Brain pericyte (primary cell): ENCODE data around the gene FCN1.
"Not testable (repeated sequence)": the region's sequence is repeated elsewhere in the genome, so short reads cannot be mapped to it uniquely, and the experiment has no call there.

Experiments
- DNase-seq: peaks from one replicate; pipeline ENCODE4 v3.0.0-alpha.2; 2012; ENCODE audit warnings: low read depth, low spot score

FCN1 gene

DNA sequence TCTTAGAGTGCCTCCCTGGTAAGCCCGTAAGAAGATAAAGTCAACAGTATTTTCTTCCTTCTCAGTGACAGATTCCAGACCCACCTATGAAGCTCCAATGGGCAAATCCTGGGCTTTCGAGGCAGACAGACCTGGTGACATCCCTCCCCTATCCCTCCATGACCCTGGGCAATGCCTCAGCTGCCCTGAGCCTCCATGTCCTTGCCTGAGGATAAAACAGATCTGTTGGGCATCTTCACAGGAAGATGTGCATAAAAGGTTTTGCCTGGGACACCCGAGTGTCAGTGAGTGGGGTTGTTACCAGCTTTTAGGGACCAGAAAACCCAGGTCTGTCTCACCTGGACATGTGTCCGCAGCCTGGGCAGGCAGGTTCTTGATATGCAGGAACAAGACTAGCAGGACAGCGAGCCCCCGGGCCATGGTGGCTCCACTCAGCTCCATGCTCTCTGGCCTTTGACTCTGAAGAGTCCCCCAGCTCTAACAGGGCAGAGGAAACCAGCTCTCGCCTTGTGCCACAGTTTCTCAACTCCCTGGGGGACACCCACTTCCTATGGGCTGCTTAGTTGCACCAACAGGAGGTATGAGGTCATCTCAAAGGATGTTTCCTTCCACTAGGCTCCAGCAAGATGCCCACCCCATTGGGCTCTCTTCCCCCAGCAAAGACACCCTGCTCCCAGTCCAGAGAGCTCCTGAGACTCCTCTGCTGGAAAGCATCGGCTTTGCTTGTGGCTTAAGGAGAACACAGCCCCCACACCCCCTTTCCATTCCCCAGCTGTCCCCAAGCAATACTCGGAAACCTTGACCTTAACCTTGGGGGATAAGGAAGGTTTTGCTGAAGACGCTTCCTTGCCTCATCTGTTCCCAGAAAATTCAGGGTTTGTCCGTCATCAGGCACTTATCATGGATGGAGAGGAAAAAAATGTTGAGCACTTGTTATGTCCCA is at the start of gene FCN1:
Gene FCN1, minus strand, starts transcription at position 482 of the 943 bp plus-strand sequence. Its CDS starts 41 bp downstream, at position 441.
- DNase-seq = no peak

DNA sequence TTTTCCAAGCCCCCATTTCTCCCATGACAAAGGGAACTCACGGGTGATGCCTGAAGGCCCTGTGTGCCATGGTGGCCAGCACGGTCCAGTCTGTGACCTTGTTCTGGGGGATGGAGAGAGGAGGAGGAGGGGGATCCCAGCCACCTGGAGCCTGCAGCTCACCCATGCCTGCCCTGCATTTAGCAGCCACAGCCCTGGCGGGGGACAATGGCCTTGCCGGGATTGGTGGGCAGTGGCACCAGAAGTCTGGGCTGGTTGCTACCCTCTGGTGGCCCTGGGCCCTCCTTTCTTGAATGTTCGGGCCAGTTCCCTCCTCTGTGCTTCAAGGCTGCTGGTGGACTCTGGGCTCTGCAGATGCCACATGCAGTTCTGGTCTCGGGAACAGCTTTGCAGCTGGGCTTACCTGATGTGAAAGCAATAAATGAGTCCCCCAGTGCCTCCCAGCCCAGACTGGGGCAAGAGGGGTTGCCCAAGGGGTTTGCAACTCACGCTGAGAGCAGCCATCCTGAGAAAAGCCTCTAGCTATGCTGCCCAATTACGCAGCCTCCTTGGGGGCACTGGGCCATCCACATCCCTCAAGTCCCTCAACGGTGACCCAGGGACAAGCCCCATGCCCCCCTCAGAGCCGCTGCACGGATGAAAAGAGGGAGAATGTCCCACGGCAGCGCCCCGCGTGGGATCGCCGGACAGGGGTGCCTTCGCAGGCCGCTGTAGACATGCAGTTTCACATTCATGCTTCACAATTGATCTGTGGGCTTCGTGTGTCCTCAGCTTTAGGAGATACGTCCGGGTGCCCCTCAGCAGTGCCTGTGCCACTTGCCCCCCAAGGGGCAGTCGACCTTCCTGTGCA is 49.2 kb upstream of the FCN1 start:
- DNase-seq = no peak

DNA sequence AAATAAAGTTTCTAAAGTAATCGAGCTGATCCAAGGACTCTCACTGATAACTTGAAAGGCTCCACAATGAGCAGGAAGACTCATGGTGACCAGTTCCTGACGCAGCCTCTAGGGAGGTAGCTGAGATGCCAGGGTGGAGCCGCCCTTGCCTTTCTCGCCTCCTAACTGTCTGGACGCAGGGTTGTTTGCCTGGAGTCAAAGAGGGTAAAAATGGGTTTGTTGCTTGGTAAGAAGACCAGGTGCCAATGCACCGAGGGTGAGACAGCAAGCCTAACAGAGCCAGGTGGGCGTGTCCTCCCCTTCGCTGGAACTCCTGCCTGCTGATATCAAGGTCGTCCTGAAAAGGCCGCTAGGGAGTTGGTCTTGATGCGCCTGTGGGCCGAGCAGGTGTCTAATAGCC is 48.6 kb upstream of the FCN1 start:
- no peak for DNase-seq

DNA sequence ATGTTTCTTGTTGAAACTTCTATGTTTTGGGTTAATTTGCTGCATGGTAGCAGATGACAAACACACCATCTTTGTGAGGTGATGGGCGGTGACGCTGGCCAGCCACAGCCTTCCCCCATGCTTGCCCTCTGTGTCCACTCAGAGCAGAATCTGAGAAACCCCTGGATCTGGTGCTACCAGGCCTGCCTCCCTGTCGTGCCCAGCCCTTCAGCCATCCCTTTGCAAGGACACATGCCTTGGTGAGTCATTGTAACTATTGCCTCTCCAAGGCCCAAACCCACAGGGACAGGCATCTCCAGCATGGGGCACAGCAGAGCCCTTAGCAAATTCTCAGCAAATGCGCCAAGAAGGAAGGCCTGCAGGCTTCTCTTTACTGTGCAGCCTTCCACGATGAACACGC is 48.1 kb upstream of the FCN1 start:
- DNase-seq = no peak

DNA sequence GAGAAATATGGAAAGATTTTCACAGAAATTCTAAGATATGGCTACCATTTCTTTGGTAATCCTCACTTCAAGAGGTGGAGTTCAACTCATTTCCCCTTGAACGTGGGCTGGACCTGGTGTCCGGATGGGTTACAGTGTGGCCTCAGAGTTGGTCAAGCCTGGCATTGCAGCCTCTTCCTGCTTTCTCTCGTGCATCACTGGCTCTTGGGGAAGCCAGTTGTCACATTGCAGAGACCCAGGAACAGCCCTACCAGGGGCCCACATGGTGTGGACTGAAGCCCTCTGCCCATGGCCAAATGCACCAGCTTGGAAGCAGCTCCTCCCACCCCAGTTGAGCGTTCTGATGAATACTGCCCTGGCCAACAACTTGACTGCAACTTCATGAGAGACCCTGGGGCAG is 47.7 kb upstream of the FCN1 start:
- no peak for DNase-seq

DNA sequence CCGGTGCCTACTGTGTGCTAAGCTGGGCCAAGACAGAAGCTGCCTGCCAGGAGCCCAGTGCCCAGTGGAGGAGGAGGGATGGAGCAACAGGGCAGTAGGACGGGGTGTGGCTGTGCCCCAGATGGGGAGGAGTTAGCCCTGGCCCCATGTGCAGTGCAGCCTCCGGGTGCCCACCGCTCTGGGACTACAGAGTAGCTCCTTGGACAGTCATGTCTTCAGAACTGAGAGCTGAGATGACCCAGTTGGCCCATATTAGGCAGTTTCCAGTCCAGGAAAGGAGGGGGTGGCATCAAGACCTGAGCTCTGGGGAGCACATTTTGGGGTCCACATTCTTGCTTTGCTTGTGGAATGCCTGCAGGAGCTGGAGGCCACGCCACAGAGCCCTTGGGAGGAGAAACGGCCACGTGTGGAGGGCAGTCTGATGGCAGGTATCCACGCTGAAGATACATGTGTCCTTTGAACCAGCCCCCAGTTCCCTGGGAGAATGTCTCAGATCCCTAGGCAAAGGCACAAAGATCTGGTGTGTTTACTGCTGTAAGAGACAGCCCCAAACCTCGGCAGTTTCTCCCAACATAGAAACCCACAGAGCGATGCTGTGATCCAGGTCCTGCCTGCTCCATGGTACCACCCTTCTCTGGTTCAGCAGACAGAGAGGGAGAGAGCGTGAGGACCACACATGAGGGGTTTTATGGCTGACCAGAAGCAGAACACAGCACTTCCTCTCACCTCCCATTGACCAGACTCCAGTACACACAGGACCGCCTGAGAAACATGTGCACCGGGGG is 46.8 kb upstream of the FCN1 start:
- no peak for DNase-seq

DNA sequence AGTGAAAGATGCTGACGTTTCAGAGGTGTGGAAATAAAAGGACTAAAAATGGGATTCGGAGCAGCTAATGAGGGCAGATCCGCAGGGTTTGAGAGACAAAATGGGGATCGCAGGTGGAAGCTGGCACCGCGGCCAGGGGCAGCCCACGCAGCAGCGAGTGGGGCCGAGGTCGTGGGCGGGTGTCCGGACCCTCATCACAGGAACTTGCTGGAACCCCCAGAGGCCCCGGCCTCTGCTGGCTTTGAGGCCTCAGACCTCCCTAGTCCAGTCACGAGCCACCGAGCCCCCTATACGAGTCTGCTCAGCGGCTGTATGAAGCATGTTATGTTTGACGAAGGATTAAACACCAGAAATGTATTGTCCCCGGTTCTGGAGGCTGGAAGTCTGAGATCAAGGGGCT is 45.8 kb upstream of the FCN1 start:
- no peak for DNase-seq

DNA sequence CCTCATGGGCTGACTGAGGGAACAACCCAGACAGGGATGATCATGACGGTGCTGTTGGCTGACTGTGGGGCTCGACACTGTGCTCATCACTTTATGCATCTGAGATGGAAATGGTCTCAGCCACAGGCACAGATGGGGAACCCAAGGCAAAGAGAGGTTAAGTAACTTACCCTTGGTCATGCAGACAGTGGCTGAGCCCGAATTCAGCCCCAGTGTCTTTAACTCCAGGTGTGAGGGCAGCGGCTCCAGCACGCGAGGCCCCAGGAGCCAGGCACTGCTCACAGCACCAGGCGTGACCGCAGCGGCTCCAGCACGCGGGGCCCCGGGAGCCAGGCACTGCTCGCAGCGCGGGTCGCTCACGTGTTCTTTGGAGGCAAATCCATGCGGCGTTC is 45.3 kb upstream of the FCN1 start:
- DNase-seq = no peak

DNA sequence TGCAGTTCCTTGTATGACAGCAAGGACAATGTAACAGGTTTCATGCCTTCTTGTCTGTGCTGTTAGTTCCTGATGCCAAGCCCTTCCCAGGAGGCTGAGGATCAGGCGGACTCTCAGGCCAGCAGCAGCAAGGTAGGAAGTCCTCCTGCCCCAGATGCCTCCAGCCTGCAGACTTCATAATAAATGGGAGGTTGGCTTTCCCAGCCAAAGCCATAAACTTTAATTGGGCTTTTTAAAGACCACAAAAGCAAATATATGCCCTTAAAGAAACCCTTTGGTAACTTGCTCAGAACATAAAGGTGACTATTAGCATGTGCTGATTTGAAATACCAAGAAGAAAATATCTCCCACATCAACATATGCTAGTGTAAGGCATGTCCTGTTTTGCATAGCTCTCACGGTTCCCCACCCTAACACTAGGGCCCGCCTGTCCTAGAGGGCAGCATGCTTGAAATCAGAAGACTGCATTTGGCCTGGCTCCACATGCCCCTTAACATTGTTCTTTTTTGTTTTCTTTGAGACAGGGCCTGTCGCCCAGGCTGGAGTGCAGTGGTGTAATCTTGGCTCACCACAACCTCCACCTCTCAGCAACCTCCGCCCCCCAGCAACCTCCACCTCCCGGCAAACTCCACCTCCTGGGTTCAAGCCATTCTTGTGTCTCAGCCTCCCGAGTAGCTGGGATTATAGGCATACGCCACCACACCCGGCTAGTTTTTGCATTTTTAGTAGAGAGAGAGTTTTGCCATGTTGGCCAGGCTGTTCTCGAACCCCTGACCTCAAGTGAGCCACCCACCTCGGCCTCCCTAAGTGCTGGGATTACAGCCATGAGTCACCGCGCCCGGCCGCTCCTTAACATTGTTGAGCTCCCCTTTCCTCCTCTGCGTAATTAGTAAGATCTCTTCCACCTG is 44.6 kb upstream of the FCN1 start:
- no peak for DNase-seq

DNA sequence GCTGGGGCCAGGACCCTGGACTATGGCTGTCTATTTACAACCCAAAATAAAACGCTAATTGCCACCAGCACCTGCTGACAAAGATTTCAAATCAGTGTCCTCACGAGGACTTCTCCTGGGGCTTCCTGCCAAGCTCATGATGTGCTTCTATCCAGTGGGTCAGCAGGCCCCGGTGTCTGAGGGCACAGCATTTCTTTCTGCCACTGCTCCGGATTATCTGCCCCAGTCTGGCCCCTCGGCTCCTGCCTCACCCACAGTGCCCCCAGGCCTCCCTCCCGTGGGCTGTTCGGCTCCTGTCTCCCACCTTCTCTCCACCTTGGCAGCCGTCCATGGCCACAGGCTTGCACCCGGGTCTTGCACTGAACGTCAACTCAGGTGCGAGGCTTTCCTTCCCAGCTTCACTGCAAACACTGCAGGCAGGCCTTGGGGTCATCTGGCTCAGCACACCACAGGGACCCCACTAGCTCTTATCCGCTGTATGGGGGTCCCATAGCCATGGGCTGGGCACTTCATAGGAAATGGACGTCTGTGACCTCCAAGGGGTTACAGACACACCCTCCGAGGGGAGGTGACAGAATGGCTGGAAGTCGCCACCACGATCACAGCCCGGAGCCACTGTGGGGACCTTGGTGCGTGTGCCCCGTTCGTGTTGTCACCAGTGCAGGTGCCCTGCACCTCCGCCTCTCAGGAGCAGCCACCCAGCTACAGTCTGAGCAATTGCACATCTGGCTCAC is 43.8 kb upstream of the FCN1 start:
- no peak for DNase-seq

DNA sequence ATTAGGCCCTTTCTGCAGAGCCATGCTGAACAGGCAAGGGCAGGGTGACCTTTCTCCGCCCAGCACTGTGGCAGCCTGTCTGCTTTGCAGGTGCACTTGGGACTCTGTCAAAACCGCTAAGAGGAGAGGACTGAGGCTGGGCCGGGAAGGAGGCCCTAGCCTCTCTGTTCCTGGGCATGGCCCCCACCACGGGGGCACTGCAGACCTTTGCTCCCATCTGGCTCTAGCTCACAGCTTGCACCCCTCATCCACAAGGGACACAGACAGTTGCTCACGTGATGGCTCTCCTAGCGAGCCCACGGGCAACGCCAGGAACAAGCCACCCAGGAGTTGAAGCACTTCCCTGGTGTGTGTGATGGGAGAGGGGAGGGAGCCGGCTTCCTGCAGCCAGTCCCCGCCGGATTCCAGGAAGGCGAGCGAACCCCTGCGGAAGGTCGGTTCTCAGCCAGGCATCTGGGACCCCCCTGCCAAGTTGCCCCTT is 43.0 kb upstream of the FCN1 start:
- no peak for DNase-seq

DNA sequence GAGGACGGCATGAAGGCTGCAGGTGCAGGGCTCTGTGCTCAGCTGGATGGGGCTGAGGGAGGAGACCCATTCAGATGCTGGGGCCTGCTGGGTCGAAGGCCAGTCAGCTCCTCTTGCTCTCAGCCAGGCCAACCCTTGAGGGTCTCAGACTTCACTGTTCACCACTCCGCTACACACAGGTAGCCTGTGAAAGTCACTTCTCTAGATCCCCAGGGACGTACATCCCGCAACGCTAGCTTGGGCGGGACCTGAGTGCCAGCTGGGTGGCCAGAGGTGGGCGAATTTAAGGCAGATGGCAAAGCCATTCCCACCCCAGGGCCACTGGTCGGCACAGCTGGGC is 42.2 kb upstream of the FCN1 start:
- DNase-seq = no peak

DNA sequence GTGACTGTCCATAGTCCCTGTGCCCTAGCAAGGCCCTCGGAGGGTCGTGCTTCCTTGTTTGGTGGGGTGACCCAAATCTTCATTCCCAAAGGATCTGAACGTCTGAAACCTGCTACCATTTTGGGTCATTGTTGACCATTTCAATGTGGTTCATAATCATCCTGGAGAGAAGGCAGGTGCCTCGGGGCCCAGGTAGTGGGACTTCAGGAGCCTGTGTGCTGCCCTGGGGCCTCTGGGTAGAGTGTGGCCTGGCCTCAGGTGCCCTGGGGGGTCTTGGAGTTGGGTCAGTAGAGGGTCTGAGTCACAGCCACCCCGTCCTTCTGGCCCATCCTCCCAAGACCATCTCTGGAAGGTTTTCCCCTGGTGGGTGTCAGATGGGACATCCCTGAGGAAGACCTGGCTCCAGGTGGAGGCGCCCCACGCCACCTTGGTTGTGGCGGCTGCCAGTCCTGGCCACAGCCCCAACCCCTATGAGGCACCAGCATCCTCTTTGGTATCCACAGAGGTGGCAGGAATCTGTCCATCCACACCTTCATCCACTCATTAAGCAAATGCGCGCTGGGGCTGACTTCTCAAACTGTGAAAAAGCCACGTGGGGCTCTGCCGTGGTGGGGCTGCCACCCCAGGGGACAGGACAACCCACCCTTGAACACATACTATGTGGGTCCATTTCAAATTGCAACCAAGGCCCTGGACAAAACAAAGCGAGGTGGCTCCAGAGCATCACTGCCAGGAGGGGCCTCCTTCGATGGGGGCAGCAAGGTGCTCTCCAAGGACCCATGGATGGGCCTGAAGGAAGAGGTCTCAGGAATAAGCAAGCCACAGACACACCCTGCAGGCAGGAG is 41.6 kb upstream of the FCN1 start:
- no peak for DNase-seq

DNA sequence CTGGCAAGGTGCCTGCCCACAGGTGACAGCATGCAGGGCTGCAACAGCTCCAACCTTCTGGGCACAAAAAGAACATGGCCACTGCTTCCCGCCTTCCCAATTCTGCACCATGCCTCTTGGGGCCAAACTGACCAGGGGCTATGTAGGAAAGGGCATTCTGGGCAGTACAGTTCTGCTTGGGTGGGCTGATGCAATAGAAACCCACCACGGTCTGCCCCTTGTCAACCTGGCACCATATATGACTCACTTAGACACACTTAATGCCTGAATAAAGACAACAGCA is 40.2 kb upstream of the FCN1 start:
- no peak for DNase-seq

DNA sequence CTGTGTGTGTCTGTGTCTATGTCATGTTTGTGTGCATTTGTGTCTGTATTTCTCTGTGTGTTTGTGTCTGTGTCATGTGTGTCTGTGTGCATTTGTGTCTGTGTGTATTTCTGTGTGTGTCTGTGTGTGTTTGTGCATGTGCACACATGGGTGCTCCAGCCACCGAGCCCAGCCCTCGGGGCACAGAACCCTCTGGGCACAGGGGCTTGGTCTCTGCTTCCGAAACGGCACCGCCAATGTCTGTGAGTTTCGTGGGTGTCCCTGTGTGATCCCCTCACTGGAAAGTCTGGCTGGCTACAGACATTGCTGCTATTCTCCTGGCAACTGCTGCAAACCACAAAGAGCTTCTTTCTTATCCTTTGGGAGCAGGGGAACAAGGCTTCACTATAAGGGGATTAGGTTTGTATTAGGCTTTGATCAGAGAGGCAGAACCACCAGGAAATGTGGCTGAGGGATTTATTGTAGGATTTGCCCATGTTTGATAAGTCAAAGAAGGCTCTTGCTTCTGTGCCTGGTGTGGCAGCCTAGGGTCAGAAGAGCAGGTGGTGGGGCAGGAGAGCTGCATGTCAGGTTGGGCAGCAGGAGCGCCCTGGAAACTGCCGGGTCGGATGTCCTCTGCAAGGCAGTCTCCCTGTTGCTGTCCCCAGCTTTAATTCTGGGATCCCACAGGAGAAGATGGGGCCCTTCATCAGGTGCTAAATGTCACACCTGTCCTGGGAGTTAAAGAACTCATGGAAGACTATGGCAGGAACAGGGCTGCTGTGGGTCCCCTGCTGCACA is 39.6 kb upstream of the FCN1 start:
- no peak for DNase-seq

DNA sequence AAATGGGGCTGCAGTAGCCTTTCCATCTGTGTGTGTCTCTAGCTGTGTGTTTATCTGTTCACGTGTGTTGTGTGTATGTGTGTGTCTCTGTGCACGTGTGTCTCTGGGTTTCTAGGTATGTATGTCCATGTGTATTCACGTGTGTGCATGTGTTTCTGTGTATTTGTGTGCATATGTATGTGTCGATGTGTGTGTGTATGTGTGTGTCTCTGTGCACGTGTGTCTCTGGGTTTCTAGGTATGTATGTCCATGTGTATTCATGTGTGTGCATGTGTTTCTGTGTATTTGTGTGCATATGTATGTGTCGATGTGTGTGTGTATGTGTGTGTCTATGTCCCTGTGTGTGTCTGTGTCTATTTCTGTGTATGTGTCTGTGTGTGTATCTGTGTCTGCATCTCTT is 38.7 kb upstream of the FCN1 start:
- DNase-seq = not testable (repeated sequence)

DNA sequence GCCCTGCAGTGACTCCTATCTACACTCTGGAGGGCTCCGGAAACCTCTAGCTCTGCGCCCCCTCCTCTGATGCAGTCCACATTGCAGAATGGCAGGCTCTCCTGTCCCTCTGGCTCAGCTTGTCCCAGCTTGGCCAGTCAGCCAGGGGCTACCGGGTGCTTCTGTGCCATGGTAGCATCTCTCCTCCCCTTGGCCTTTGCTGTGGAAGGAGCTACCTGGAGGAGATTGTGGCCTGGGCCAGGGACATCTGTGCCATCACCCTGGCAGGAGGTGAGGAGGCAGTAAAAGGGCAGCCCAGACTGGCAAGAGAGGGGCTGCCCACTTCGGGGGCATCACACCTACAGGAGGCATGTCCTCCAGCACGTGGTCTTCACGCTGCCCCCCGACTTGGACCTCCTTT is 38.1 kb upstream of the FCN1 start:
- no peak for DNase-seq

DNA sequence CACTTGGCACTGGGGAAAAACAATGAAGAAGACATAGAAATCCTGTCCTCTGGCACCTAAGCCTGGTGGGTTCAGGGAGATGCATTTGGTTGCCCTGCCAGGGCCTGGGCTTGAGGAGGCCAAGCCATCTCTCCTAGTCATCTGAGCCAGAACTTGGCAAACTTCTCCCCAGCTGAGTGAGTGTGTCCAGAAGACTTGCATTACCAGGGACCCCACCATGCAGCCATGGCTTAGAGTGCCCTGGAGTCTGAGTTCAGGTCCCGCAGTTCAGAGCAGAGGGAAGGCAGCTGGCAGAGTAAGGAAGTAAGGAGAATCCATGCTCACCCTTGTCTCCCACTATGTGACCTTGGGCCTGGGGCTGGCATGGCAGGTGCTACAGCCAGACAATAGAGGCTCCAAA is 37.4 kb upstream of the FCN1 start:
- DNase-seq = no peak

DNA sequence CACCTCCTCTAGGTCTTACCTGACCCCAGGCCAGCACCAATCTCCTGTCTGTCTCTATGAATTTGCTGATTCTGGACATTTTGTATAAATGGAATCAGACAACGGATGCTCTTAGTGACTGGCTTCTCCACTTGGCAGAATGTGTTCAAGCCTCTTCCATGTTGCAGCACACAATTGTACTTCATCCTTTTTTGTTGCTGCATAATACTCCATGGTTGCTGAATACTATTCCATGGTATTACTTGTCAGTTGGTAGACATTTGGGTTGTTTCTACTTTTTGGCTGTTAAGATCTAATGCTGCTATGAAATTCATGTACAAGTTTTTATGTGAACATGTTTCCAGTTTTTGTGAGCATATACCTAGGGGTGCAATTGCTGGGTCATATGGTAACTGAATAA is 34.3 kb upstream of the FCN1 start:
- DNase-seq = no peak
